Activated CD8-positive, alpha-beta T cell treated with anti-CD3 and anti-CD28 coated beads for 36 hours (primary cell): ENCODE results near the gene ITPKB. TPM values are rescaled to one million over a fixed set of nuclear protein-coding genes. Genes with fewer than 3 reads are reported as not detected.

Experiments
- ATAC-seq: fragments of 200-7000 bp; cut with Tn5 transposase; one replicate; pipeline ENCODE4 v1.10.0; 2021; ENCODE audit warnings: mild to moderate bottlenecking, moderate library complexity
- CTCF ChIA-PET: fragments of 350-600 bp; sonication (Branson Sonifier 250); formaldehyde crosslinking; loops from one replicate; lab custom pipeline; 2021; ENCODE audit warnings: antibody characterized with exemption; lab: Charles Lee
- POLR2A ChIA-PET: fragments of 350-600 bp; sonication (Branson Sonifier 250); formaldehyde crosslinking; loops from one replicate; lab custom pipeline; 2021; ENCODE audit warnings: antibody characterized with exemption; lab: Charles Lee
- DNase-seq: peaks from one replicate; pipeline ENCODE4 v3.0.0-alpha.2; 2020
- H3K27ac Mint-ChIP-seq: one replicate; pipeline ENCODE4 v1.8.0; 2021; ENCODE audit warnings: mild to moderate bottlenecking, mixed read lengths
- H3K27me3 Mint-ChIP-seq: one replicate; pipeline ENCODE4 v1.8.0; 2021; ENCODE audit warnings: mixed read lengths
- H3K36me3 Mint-ChIP-seq: one replicate; pipeline ENCODE4 v1.8.0; 2021; ENCODE audit warnings: low read depth, mixed read lengths
- H3K4me1 Mint-ChIP-seq: one replicate; pipeline ENCODE4 v1.8.0; 2021; ENCODE audit warnings: low read depth, mixed read lengths
- H3K4me3 Mint-ChIP-seq: one replicate; pipeline ENCODE4 v1.8.0; 2021; ENCODE audit warnings: mild to moderate bottlenecking, moderate library complexity, mixed read lengths
- H3K9me3 Mint-ChIP-seq: one replicate; pipeline ENCODE4 v1.8.0; 2021; ENCODE audit warnings: mixed read lengths
- intact Hi-C: fragments of 100-400 bp; cut with micrococcal nuclease; formaldehyde crosslinking; loops from one replicate; pipeline ENCODE4 v1.10.0; 2022
- total RNA-seq, 2 experiments: library from RNA; stranded (reverse); gene quantifications; one replicate each; pipeline ENCODE4 v1.2.3, GENCODE V29; 2021
- TF ChIP-seq, protein P1 (sequence below): fragments of 200-600 bp; IDR thresholded peaks from one replicate; pipeline ENCODE4 v1.8.0; 2022; ENCODE audit warnings: antibody characterized with exemption, mild to moderate bottlenecking

Gene ITPKB
- total RNA-seq, 2 experiments from 2014 or later = 40.8 to 42.6 TPM

- CTCF ChIA-PET = interaction anchor here (2.1 kb wide), 1 partner anchor 30 kb away, joined by 7 read pairs; no protein-coding TSS in a partner anchor
- H3K9me3 Mint-ChIP-seq = peaks cover 14% of the 10 kb centered on the region
- peak overlapping the region; percentile 90 for H3K27ac Mint-ChIP-seq
These were observed 21.7 kb downstream of the ITPKB start for GRCh38 chr1:226717256-226717909.

DNA sequence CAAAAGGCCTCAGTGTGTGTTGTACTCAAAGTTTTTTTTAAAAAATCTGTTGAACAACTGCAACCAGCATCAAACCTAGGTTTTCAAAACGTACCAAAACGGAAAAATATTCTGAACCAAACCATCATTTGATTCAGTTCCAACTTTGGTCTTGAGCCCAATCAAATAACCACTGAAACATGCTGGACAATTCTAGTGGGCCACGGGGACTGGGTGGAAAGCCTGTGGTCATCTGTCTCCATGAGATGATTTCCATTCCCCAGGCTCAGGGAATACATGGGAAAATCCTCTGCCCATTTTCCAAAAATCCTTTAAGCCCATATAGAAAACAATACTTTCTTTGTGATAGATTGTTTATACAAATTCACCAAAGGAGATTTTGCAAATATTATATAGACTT is 22.5 kb downstream of the ITPKB start:
- DNase-seq = no peak
- H3K27ac Mint-ChIP-seq = peak overlapping the region; percentile 90
- POLR2A ChIA-PET = interaction anchor here (1.0 kb wide), 2 partner anchors 10 to 20 kb away, joined by 3 read pairs; no protein-coding TSS in a partner anchor
- no peaks in the 10 kb centered on the region for H3K27me3 Mint-ChIP-seq
- no peak for ATAC-seq
- H3K9me3 Mint-ChIP-seq = peaks cover 14% of the 10 kb centered on the region
- TF ChIP-seq, protein P1, sequence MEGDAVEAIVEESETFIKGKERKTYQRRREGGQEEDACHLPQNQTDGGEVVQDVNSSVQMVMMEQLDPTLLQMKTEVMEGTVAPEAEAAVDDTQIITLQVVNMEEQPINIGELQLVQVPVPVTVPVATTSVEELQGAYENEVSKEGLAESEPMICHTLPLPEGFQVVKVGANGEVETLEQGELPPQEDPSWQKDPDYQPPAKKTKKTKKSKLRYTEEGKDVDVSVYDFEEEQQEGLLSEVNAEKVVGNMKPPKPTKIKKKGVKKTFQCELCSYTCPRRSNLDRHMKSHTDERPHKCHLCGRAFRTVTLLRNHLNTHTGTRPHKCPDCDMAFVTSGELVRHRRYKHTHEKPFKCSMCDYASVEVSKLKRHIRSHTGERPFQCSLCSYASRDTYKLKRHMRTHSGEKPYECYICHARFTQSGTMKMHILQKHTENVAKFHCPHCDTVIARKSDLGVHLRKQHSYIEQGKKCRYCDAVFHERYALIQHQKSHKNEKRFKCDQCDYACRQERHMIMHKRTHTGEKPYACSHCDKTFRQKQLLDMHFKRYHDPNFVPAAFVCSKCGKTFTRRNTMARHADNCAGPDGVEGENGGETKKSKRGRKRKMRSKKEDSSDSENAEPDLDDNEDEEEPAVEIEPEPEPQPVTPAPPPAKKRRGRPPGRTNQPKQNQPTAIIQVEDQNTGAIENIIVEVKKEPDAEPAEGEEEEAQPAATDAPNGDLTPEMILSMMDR = no peak
- CTCF ChIA-PET = interaction anchor here (2.1 kb wide), 1 partner anchor 29 kb away, joined by 7 read pairs; no protein-coding TSS in a partner anchor
- H3K36me3 Mint-ChIP-seq = peaks cover 63% of the 10 kb centered on the region
- intact Hi-C loops = no loop called here
- H3K4me1 Mint-ChIP-seq = peaks cover 89% of the 10 kb centered on the region
- peak overlapping the region; percentile 44 for H3K4me3 Mint-ChIP-seq

More at GRCh38 chr1:226717256-226717909, 21.7 kb downstream of the ITPKB start:
- peak; percentile 48 for ATAC-seq
- DNase-seq = no peak
- Mint-ChIP-seq H3K36me3 (peaks cover 70% of the 10 kb centered on the region), H3K4me3 (peak overlapping the region; percentile 44), H3K4me1 (peaks cover 88% of the 10 kb centered on the region), H3K27me3 (no peaks in the 10 kb centered on the region)
- TF ChIP-seq, protein P1 = no peak
- POLR2A ChIA-PET = interaction anchor here (0.6 to 1.0 kb wide), 3 partner anchors 19 to 132 kb away, joined by 3 read pairs; no protein-coding TSS in a partner anchor
- intact Hi-C loops = no loop called here

DNA sequence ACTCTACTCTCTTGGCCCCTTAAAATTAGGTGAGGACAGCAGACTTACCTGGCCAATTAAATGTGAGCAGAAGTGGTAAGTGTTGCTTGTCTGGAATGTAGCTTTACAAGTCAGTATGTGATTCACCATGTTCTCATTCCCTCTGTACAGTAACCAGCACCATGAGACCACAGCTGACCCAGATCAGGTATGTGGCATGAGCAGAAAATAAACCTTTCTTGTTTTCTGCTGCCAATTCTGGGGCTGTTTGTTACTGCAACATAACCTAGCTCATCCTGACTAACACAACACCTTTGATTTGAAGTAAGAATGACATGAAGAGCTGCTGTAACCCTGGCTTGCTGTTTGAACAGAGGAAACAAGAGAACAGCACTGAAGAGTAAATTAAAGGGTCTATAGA is 24.9 kb downstream of the ITPKB start:
- Mint-ChIP-seq H3K4me3 (no peak overlapping the region), H3K4me1 (peaks cover 92% of the 10 kb centered on the region), H3K27ac (peak overlapping the region; percentile 99), H3K36me3 (peaks cover 68% of the 10 kb centered on the region), H3K9me3 (peaks cover 14% of the 10 kb centered on the region), H3K27me3 (no peaks in the 10 kb centered on the region)
- TF ChIP-seq, protein P1 = no peak
- ATAC-seq (no peak), DNase-seq (no peak)
- ChIA-PET POLR2A (interaction anchor here (0.9 kb wide), 1 partner anchor 16 kb away, joined by 4 read pairs; no protein-coding TSS in a partner anchor), CTCF (interaction anchor here (1.9 to 7.2 kb wide), 2 partner anchors 27 to 79 kb away, joined by 8 to 34 read pairs; no protein-coding TSS in a partner anchor)
- intact Hi-C loops = no loop called here

DNA sequence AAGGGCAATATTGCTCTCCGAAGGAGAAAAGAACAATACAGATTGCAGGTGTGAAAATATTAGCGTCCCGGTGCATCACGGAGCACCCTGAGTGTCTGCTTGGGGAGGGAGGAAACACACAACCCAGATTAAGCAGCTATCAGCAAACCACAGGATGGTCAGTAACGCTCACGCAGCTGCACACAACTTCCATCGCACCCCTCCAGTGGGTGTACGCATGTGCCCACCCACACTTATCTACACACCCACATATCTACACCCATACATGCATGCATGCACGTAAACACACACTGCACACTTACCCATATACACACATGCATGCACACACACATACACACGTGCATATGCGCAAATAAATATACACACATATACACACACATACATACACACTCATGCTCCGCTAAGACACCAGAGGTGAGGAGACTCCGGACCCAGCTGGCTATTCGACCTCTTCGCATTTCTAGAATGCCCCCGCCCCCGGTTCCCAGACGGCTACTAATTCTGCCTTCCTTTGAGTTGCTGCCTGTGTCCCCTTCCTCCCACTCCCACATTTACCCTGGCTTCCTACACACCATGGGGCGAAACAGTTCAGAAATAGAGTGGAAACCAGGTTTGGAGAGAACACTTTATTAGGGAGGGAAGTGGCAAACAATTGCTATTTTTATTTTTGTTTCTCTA is 26.2 kb downstream of the ITPKB start:
- Mint-ChIP-seq H3K36me3 (peaks cover 63% of the 10 kb centered on the region), H3K27me3 (no peaks in the 10 kb centered on the region), H3K4me3 (peak overlapping the region; percentile 31), H3K9me3 (peaks cover 14% of the 10 kb centered on the region), H3K27ac (peak overlapping the region; percentile 99), H3K4me1 (peaks cover 95% of the 10 kb centered on the region)
- CTCF ChIA-PET = interaction anchor here (1.0 to 7.2 kb wide), 8 partner anchors 10 to 115 kb away, joined by 3 to 34 read pairs (median 11); no protein-coding TSS in a partner anchor
- ATAC-seq (no peak), DNase-seq (no peak)
- TF ChIP-seq, protein P1 = no peak
- POLR2A ChIA-PET = interaction anchor here (0.9 to 7.0 kb wide), 6 partner anchors 8 to 80 kb away, joined by 3 to 71 read pairs (median 8); no protein-coding TSS in a partner anchor
- intact Hi-C loops = no loop called here
